ENCODE results near the gene PCDH12.

The PCDH12 gene

DNA sequence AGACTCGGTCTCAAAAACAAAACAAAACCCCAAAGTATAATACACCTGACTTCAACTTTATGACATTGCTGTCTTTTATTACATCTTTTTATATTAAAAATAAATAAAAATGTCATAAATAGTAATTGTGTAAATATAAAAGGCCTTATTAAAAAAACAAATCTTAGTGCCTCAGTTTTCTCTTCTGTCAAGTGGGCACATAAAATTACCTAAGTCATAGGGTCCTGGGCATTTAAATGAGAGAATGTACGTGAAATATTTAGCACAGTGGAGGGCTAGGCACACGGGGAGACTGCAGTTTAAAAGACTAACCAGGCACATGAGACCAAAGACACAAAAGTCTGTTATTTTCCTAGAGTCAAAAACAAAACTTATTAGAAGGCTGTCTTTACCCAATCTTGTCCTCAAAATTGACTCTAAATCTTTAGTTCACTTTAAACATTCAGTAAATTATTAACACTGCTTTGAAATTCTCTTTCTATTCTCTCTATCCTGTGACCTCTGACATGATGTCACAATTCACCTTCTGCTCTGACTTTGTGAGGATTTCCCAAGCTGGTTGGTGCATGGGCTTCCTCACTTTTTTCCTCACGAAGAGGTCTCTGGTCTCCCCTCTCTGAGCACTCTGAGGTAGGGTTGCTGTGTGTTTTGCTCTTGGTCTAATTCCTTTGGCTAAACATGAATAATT is 8.4 kb upstream of the PCDH12 start:
- no peak for DNase-seq (ENCODE audit: low read depth)

DNA sequence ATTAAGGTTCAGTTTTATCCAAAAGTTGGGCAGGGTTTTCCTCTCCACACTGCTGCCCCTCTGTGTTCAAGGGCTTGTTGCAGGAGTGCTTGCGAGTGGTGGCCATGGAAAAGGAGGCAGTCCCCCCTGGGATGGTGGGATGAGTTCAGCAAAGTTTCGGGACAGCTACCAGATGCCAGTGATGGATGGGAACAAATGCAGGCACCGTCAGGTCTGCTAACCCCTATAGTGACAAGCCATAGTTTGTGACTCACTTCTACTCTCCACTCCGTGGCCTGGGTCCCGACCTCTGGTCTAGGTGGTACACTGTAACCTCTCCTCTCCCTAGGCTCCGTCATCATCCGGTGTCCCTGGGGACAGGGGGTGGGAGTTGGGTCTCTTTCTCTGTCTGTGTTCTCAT is 7.1 kb upstream of the PCDH12 start:
- DNase-seq (ENCODE audit: low read depth), result no peak

DNA sequence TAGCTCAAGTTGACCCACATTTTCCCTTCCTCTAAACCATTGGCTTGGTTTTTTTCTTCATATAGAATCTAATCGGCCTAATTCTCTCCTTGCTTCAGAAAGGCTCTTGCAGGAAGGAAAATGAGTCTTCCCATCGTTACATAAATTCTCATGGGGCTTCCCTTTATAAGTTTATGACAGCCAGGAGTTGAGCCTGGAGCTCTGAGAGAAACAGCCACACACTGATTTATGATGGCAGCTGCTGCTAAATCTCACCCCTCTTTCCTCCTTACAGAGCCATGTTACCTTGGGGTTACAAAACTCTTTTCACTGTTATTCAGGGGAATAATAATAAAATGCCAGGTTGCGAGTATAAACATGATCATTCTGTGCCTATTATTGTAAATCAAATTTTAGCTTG is 5.7 kb upstream of the PCDH12 start:
- DNase-seq (ENCODE audit: low read depth), result no peak

DNA sequence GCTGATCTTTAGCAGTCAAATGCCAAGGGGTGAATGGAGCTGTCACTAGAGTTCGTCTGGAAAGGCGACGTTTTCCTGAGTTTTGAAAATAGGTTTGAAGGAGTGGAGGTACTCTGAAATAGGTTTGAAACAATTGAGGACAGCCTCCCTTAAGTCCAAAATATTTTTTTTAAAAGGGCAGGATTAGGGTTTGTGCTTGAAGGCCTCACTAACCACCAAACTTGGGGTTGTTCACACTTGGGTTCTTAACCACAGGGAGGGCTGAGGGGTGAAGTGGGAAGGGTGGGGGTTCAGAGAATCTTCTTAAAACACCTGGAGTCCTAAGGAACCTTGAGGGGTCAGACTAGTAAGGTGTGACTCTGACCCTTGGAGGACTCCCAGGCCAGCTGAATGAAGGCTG is 3.5 kb upstream of the PCDH12 start:
- DNase-seq (ENCODE audit: low read depth), result no peak

DNA sequence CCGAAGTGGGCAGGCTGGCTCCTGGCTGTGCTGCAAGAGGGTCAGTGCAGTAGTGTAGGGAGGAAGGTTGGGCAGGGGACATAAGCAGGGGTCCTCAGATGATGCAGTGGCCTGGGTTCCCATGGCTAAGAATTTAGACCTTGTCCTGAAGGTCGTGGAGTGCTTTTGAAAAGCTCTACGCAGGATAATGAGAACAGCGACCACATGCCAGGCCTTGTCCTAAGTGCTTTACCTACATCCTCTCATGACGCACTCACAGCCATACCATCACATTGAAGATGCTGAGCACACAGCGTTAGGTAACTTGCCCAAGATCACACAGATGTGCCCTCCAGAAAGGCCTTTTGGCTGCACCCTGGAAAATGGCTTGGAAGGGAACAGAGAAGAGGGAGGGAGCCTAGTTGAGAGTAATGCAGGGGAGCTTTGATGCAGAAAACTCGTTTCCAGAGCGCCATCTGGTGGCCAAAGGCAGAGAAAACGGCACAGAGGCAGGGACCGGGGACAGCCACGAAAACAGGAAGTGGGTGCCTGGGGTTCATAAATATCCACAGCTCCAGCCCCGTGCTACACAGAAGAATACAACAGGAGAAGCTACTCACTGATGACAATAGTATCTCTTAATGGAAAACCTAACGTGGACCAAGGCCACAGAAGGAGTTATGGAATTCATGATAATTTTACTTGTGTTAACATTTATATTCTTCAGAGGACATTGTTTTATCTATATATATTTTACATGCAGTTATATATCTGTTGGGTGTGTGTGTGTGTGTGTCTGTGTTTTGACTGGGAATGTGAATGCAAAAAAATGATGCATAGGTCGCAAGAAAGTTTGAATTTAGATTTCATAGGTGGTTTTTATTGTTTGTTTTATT is 2.7 kb upstream of the PCDH12 start:
- DNase-seq (ENCODE audit: low read depth), result peak; percentile 58

DNA sequence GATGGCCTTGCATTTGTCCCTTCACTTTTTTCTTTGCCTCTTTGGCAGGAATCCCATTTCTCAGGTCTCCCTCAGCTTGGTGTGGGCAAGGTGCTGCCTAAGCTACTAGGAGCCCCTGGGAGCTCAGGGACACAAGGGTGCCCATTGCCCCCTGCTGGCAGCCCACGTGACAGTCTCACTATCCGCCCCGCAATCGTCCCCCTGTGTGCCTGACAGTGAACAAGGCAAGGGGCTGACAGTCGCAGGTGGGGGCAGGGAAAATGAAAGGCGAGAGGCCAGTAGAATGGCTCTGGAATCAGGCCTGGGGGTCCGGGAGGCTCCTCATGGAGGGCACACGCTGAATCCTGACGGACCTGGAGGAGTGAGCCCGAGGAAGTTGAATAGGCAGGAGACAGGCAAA is 2.0 kb upstream of the PCDH12 start:
- no peak for DNase-seq (ENCODE audit: low read depth)

DNA sequence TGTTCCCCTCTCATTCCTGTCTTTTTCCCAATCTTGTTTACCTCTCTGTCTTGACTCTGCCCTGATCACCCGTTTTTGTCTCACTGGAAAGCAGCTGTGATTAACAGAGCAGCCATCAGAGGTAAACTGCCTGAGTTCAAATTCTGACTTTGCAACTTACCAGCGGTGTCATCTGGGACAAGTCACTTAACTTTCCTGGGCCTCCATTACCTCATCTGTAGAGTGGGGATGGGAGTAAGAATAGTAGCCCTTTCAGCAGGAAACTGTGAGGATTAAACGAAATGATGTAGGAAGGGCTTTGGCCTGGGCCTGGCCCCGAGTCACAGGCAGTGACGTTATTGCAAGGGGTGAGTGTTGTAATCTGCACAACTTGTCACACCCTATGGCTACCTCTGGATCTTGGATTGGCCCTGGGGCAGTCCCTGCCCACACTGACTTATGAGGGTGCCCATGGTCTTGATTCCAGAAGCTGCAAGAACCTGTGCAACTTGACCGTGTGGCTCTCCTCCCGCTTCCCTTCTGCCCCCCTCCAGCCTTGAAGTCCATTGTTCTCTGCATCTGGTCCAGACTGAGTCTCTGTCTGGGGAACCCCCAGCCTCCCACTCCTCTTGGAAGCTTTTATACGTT is 657 bp upstream of the PCDH12 start:
- DNase-seq (ENCODE audit: low read depth), result no peak

DNA sequence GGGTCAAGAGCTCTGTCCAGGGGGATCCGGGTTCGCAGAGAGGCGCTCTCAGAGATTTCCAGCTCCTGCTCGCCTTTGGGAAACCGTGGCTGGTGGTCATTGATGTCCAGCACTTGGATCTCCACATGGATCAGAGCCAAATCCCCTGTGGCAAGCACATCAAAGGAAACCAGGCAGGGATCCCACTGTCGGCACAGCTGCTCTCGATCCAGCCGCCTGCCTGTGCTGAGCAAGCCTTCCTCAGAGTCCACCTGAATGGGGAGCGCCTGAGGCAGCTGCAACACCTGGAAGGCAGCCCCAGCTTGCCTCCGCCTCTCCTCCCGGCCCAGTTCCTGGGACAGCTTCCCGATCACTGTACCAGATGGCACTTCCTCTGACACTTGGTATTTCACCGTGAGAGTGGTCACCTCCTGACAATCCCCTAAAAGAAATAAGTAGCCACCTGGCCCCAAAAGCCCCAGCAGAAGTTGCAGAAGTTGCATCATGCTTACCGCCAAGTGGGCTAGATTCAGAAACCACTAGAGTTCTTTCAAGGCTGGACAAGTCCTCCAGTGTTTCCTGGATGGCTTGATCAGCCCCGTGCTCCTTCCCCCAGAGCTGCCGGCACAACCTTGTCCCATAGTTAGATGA is 520 bp downstream of the PCDH12 start:
- DNase-seq (ENCODE audit: low read depth), result no peak

DNA sequence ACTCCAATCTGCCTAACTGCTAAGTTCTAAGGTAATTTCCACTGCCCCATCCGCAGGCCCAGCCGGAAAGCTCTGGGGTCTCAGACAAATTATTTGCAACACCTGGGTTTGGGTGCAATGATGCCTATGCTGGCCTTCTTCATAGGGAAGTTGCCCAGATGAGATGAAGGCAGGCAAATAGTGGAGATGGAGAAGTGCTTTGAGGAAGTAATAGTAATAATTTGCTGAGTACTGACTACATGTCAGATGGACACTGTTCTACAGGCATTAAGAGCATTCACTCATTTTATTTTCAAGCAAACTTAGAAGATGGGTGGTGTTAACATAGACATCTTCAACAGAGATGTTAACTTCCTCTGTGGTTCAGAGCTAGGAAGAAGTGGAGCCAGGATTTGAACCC is 3.8 kb downstream of the PCDH12 start:
- DNase-seq (ENCODE audit: low read depth), result no peak

DNA sequence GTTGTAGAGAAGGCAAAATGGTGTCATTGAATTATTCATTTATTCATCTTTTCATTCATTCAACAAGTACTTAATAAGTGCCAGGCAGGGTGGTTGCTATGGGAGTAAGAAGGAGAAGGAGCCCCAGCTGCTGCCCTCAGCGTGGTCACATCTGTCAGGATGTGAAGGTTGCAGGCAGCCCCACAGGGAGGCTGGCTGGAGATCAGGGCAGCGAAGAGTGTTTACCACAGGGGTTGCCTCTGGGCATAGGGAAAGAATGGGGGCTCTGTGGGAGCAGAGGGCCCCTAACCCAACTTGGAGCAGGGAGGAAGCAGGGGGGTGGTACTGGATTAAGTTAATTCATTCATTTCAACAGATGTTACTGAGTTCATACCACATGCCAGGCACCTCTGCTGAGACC is 6.0 kb downstream of the PCDH12 start:
- no peak for DNase-seq (ENCODE audit: low read depth)

DNA sequence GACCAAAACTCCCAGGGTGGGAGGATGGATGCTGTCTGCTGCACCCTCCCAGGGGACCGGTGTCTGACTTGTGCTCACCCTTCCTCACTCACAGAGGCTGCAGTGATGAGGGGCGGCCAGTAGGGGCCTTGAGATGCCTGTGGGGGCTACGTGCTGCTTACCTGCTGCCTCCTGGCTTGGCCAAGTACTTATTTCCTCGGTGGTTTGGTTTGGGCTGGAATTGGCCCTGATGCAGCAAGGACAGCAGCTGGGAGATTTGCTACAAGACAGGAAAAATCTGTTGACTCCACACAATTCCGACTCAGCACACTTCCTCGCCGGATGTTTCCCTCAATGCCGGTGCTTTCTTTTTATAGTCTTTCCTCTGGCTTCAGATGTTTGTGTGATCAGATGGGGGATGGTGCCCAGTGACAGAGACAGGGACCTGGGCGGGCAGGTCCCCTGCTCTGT is 6.6 kb downstream of the PCDH12 start:
- no peak for DNase-seq (ENCODE audit: low read depth)

DNA sequence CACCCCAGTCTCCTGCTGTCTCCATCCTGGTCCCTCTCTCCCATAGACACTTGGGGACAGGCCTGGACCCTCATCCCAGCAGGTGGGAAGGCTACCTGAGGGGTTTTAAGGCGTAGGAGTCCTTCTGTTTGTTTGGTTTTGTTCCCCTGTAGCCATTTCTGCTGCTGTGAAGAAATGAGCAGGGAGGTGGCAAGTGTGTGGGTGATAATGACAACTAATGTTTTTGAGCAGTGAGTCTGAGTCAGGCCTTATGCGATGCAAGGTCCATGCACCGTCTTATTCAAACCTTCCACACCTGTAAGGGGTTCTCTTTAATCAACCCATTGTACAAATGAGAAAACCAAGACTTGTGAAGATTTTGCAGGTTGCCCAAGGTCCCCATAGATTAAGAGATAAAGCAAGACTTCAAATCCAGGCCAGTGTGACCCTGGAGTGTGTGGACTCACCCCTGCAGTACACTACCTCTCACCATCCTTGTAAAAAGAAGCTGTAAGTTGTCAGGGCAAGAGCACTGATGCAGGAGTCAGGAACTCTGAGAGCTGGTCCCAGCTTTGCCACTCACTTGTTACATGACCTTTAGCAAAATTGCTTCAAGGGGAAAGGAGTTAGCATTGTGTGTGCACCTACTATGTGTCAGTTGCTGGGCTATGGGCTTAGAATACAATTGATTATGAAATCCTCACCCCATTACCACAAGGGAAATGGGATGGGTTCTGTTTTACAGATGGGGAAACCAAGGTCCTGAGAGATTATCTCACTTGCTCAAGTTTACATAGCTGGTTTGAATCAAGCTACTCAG is 7.6 kb downstream of the PCDH12 start:
- no peak for DNase-seq (ENCODE audit: low read depth)

DNA sequence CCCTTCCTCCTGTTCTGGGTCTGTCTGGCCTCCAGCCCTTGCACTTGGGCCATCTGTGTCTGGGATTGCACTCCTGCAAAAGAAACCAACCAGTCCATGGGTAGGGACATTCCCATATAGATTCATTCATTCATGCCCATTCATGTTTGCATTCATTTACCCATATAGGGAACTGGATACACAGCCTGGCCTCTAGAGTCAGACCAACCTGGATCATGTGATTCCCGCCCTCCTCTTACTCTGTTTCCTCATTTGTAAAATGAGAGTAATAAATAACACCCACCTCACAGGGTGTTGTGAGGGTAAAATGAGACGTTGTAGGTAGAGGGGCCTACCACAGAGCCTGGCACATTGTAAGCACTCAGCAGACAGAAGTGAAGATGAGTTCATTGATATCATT is 8.5 kb downstream of the PCDH12 start:
- DNase-seq (ENCODE audit: low read depth), result no peak

DNA sequence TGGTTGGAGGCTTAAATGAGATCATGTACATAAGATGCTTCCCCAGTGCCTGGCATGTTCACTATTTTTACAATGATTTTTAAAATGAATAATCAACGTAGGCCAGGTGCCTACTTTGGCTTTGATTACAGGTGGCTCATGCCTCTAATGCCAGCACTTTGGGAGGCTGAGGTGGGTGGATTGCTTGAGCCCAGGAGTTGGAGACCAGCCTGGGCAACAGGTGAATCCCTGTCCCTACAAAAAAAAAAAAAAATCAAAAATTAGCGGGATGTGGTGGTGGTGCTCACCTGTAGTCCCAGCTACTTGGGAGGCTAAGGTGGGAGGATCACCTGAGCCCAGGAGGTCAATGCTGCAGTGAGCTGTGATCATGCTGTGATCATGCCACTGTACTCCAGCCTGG is 9.2 kb downstream of the PCDH12 start:
- DNase-seq (ENCODE audit: low read depth), result no peak

DNA sequence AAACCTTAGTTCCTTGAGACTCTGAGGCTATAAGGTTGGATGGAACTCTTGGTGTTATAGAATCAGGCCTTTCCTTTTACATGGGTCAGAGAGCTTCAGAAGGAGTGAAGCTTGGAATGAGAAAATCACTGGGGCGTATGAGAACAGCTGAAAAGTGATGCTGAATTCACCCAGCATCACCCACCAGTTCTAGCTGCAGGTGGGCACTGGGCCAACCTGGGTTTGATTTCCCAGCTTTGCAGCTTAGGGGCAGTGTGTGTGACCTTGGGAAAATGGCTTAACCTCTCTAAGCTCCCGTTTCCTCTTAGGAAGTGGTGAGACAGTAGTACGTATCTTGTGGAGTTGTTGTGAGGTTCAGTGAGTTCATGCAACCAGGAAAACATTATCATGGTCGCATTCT is 10.7 kb downstream of the PCDH12 start:
- no peak for DNase-seq (ENCODE audit: low read depth)

DNA sequence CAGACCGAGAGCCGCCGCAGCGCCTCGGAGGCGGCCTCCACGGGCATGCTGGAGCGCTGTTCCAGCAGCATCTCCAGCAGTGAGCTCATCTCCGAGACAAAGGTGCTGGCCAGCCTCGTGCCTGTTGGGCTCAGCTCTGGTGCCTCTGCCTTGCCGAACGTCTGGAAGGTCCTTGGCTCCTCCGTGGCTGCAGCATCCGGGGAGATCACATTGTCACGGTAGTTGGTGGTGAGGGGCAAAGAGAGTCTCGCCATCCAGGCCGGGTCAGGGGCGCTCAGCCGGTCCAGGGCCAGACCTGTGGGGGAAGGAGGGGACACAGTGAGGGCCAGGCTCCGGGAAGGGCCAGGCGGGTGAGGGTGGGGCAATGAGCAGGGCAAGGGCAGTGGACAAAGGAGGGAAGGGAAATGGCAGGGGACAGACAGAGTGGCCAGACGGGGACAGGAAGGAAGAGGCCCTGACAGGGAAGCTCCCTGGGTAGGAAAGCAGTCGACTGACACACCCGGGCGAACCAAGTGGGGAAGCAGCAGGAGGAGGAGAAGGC is 12.4 kb downstream of the PCDH12 start:
- DNase-seq (ENCODE audit: low read depth), result no peak

DNA sequence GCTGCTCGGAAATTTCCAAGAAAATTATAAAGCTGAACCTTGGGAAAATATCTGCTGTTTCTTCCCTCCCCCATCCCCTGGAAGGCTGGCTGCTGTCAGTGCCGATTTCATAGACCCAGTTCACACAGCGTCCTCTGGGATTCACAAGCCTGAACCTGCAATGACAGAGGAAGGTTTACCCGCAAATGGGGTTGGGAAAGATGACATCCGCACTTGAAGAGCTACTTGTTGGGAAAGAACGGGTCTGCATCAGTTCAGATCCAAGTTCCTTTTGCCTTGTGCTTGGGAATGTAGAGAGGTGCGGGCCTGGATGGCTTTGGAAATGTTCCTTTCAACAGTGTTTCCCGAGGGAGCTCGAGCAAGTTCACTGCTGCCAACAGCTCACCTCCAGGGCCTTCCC is 13.9 kb downstream of the PCDH12 start:
- DNase-seq (ENCODE audit: low read depth), result no peak

DNA sequence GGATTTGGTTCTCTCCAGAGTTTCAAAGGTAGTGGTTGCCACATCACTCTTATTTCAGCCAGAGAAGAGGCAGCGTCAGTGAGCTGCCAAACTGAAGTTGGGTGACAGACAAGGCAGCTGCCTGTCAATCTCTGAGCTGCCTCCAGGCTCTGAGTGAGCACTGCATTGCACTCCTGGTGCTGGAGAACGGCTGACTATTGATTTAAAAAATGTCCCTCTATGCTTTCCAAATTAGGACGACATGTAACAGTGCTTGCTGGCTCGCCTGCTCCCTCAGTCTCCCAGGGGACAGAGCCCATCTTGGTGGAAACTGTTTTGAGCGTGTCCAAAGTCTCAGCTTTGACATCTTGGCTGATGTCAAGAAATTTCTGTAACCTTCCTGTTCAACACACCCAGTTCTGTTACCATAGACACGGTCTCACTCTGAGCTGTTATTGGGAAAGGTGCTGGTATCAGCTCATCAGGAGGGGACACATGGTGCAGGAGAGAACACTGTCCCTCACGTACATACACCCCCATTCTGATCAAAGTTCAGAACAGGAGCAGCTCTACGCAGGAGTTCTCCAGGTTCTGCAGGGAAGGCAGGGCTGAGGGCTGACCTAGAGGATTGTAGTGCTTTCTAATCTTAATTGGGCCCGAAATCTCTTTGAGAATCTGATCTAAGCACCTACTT is 15.7 kb downstream of the PCDH12 start:
- no peak for DNase-seq (ENCODE audit: low read depth)

DNA sequence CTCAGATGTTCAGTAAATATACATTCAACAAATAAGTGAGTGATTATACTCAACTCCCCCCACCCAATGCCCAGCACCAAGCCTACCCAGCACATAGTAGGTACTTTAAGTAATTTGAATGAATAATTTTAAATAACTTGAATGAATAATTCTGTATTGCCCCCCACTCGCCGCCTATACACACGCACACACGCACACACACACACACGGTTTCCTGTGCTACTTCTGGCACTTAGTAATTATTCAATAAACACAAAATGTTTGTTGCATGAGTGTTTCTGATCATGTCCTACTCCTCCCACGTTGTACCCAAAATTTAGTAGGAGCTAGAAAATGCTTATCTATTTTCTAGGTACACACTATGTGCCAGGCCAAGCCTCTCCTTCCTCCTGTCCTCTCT is 16.2 kb downstream of the PCDH12 start:
- DNase-seq (ENCODE audit: low read depth), result no peak

DNA sequence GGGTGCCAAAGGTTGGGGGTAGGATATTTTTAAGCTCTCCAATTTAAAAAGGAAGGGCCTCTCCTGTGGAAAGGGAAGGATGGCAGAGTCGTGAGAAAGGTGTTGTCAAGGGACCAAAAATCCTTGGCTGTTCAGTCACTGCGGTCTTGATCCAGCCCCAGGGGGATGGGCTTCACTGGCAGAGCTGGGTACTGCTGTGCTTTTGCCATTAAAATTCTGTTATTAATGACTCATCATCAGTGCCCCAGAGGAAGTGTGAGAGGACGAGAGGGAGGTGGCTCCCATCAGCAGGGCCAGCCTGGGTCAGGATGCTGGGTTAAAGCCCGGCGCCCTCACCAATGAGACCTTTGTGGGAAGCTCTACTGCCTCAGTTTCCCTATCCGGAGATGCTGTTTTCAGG is 16.7 kb downstream of the PCDH12 start:
- no peak for DNase-seq (ENCODE audit: low read depth)

DNA sequence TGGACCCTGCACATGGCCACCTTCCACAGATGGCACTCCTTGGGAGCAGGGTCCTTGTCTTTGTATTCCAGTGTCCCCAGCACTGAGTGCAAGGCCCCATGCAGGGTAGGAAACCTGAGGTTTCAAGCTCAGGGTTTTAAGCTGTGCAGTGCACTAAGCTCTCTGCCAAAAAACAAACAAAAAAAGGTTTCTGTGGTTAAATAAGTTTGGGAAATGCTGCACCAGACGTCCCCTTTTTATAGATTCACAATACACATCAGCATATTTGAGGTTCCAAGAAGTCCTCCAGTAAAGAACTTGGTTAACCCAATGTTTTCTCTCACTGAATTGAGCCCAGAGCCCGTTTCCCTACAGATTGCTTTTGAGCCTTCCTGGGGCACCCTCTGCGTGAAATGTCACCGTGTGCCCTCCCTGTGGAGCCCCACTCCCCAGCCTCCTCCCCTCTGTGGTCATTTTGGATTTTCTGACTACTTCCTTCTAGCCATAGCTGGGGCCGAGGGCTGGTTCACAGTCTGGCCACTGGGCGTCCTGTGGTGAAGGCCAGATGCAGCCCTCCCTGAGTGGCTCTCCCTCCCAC is 17.2 kb downstream of the PCDH12 start:
- DNase-seq (ENCODE audit: low read depth), result no peak

Data from fibroblast of the conjunctiva (primary cell).